Upper lobe of left lung (tissue), 4 donors: Measurements from ENCODE around the gene MYLK.

Experiments used
- EP300 ChIP-seq, 4 donors: sonication (generic); formaldehyde crosslinking; IDR thresholded peaks; one replicate each; pipeline ENCODE4 v1.5.1; 2017; ENCODE audit warnings: antibody characterized with exemption in 4 of 4, control low read depth in 2 of 4
- POLR2A ChIP-seq, 4 donors: fragments of 450-650 bp; IDR thresholded peaks; one replicate each; pipeline ENCODE4 v1.5.1; 2016 to 2017; ENCODE audit warnings: antibody characterized with exemption in 4 of 4, mild to moderate bottlenecking in 2 of 4
- TF ChIP-seq, protein P1 (sequence below), 6 experiments: fragments of 450-650 bp in 4 of 6; fragments of 200-600 bp in 2 of 6; sonication (generic) in 2 of 6; IDR thresholded peaks; one replicate each; pipeline ENCODE4 v1.5.1; 2016 to 2019; ENCODE audit warnings: antibody characterized with exemption in 6 of 6

DNA sequence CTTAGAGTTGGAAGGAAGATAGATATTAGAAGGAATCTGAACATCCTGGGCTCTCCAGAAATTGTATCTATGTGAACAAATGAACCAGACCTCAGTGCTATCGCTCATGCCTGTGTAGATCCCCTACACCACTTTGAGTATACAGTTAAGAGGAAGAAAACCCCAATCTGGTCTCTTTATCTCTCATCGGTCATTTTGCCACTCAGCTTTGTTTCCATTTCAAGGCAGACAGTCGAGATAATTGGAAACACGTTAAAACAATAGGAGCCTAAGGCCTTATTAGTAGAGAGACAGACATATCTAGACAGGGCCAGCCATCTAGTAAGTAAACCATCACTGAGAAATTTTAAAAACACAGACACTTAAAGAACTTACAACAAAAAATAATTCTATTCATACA, 101.6 kb downstream of the MYLK start:
- TF ChIP-seq, protein P1, sequence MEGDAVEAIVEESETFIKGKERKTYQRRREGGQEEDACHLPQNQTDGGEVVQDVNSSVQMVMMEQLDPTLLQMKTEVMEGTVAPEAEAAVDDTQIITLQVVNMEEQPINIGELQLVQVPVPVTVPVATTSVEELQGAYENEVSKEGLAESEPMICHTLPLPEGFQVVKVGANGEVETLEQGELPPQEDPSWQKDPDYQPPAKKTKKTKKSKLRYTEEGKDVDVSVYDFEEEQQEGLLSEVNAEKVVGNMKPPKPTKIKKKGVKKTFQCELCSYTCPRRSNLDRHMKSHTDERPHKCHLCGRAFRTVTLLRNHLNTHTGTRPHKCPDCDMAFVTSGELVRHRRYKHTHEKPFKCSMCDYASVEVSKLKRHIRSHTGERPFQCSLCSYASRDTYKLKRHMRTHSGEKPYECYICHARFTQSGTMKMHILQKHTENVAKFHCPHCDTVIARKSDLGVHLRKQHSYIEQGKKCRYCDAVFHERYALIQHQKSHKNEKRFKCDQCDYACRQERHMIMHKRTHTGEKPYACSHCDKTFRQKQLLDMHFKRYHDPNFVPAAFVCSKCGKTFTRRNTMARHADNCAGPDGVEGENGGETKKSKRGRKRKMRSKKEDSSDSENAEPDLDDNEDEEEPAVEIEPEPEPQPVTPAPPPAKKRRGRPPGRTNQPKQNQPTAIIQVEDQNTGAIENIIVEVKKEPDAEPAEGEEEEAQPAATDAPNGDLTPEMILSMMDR (IDR thresholded peaks at IDR 0.05) = no peak
- TF ChIP-seq POLR2A (IDR thresholded peaks at IDR 0.05) = no peak
- TF ChIP-seq EP300 (IDR thresholded peaks at IDR 0.05) = no peak
